Esophagus squamous epithelium (tissue), 5 donors: Measurements from ENCODE around the gene CISD3. TPM values are rescaled to one million over a fixed set of nuclear protein-coding genes. Genes with fewer than 3 reads are reported as not detected.

Experiments used
- DNase-seq: peaks from one replicate; lab custom pipeline; 2025; lab: John Stamatoyannopoulos, UW
- H3K27ac ChIP-seq, 4 donors: fragments of 200-600 bp; sonication (generic); one replicate each; pipeline ENCODE4 v1.5.1; 2016 to 2019; ENCODE audit warnings: mild to moderate bottlenecking in 1 of 4
- H3K27me3 ChIP-seq, 4 donors: fragments of 200-600 bp; sonication (generic); 1 replicate in 3 of 4; 2 replicates in 1 of 4; pipeline versions ENCODE4 v1.5.1 to v1.6.0; 2017 to 2021; ENCODE audit warnings: antibody characterized with exemption in 1 of 4
- H3K36me3 ChIP-seq, 3 donors: fragments of 200-600 bp; sonication (generic); one replicate each; pipeline ENCODE4 v1.5.1; 2016 to 2019
- H3K4me1 ChIP-seq, 3 donors: fragments of 200-600 bp; sonication (generic); one replicate each; pipeline ENCODE4 v1.5.1; 2017 to 2019
- H3K4me3 ChIP-seq, 4 donors: fragments of 200-600 bp; sonication (generic); 1 replicate in 3 of 4; 2 replicates in 1 of 4; pipeline ENCODE4 v1.5.1; 2016 to 2019; ENCODE audit warnings: mild to moderate bottlenecking in 2 of 4, moderate library complexity in 1 of 4
- H3K9me3 ChIP-seq, 3 donors: fragments of 200-600 bp; sonication (generic); one replicate each; pipeline ENCODE4 v1.5.1; 2016 to 2019
- CTCF ChIP-seq, 6 experiments: fragments of 450-650 bp in 4 of 6; fragments of 200-600 bp in 2 of 6; sonication (generic) in 2 of 6; IDR thresholded peaks; one replicate each; pipeline ENCODE4 v1.5.1; 2016 to 2019; ENCODE audit warnings: antibody characterized with exemption in 6 of 6, mild to moderate bottlenecking in 4 of 6, moderate library complexity in 4 of 6
- POLR2A ChIP-seq, 4 donors: fragments of 450-650 bp; IDR thresholded peaks; one replicate each; pipeline ENCODE4 v1.6.1; 2017; ENCODE audit warnings: antibody characterized with exemption in 4 of 4, mild to moderate bottlenecking in 4 of 4, moderate library complexity in 3 of 4
- WGBS, 2 donors: methylation state at CpG; one replicate each; pipeline ENCODE4 v1.1.5; 2018; 5-methylcytosine and 5-hydroxymethylcytosine counted together
- intact Hi-C: fragments of 100-400 bp; cut with DNase I; formaldehyde crosslinking; loops from one replicate; pipeline ENCODE4 v1.15.0; 2022
- total RNA-seq, 4 donors: library from RNA; depleted of rRNA; stranded (reverse); fragments of >200 nt; gene quantifications; one replicate each; pipeline ENCODE4 v1.1.0, GENCODE V29; 2016
- donor health status: DM: yes; HTN: yes; CAD: no.

The CISD3 gene
- total RNA-seq, 4 donors from 2014 or later = 4.9 to 8.3 (median 7.8) TPM

- Histone ChIP-seq H3K4me1 (peaks cover 36 to 86% (median 45%) of the 10 kb centered on the region in 3 donors), H3K27ac (peak overlapping the region; percentile 74 to 94 (median 88)), H3K36me3 (no peaks in the 10 kb centered on the region), H3K9me3 (no peaks in the 10 kb centered on the region), H3K27me3 (peaks cover 0 to 20% (median 0%) of the 10 kb centered on the region in 4 donors), H3K4me3 (peak overlapping the region; percentile 50 to 88 (median 86))
- 2 to 3% methylated on average over 17 to 35 of the region's 64 CpGs for WGBS, 2 donors
- no peak for DNase-seq
- intact Hi-C loops = no loop called here
- no peak for TF ChIP-seq POLR2A (IDR thresholded peaks at IDR 0.05)
- TF ChIP-seq CTCF (IDR thresholded peaks at IDR 0.05) = peak in 1 of 6 experiments; percentile 11
These were observed 17.5 kb downstream of the CISD3 start for GRCh38 chr17:38747463-38748148.

GRCh38 chr17:38748149-38748891 is 18.2 kb downstream of the CISD3 start, which contains the start of gene PCGF2:
Gene PCGF2, minus strand, starts transcription at chr17:38748336. Its CDS starts 7,934 bp downstream, at chr17:38740402.
- H3K4me3 ChIP-seq = peak within 1 kb of the TSS; percentile 50 to 88 (median 86)
- H3K27ac ChIP-seq = peak within 1 kb of the TSS; percentile 74 to 94 (median 88)
- TF ChIP-seq CTCF (IDR thresholded peaks at IDR 0.05) (no peak), POLR2A (IDR thresholded peaks at IDR 0.05) (peak in 2 of 4 donors; percentile 31 to 43)
- WGBS, 2 donors = 0% methylated on average over 16 of the region's 47 CpGs; no CpG with 5 or more reads in 1 of the 2 donors
- DNase-seq = no peak
- no peaks in the 10 kb centered on the region for H3K36me3 ChIP-seq
- peaks cover 40 to 83% (median 41%) of the 10 kb centered on the region in 3 donors for H3K4me1 ChIP-seq
- intact Hi-C loops = no loop called here
- H3K9me3 ChIP-seq = no peaks in the 10 kb centered on the region
- peaks cover 0 to 20% (median 0%) of the 10 kb centered on the region in 4 donors for H3K27me3 ChIP-seq

GRCh38 chr17:38748892-38749222 is 18.7 kb downstream of the CISD3 start:
- Histone ChIP-seq H3K4me3 (peak overlapping the region; percentile 50 to 88 (median 86)), H3K36me3 (peaks cover 0 to under 1% (median 0%) of the 10 kb centered on the region in 3 donors), H3K4me1 (peaks cover 44 to 83% (median 46%) of the 10 kb centered on the region in 3 donors), H3K27ac (peak overlapping the region; percentile 74 to 94 (median 88)), H3K9me3 (no peaks in the 10 kb centered on the region), H3K27me3 (peaks cover 0 to 20% (median 0%) of the 10 kb centered on the region in 4 donors)
- DNase-seq = no peak
- intact Hi-C loops = no loop called here
- WGBS, 2 donors = 0% methylated on average over 15 of the region's 32 CpGs; no CpG with 5 or more reads in 1 of the 2 donors
- TF ChIP-seq POLR2A (IDR thresholded peaks at IDR 0.05) (no peak), CTCF (IDR thresholded peaks at IDR 0.05) (no peak)

- WGBS, 2 donors = 0% methylated on average over 4 to 14 of the region's 79 CpGs
- intact Hi-C loops = no loop called here
- peaks cover 0 to 6% (median 0%) of the 10 kb centered on the region in 3 donors for H3K36me3 ChIP-seq
- no peaks in the 10 kb centered on the region for H3K9me3 ChIP-seq
- H3K4me1 ChIP-seq = peaks cover 48 to 86% (median 52%) of the 10 kb centered on the region in 3 donors
- peak overlapping the region; percentile 50 to 88 (median 86) for H3K4me3 ChIP-seq
- TF ChIP-seq POLR2A (IDR thresholded peaks at IDR 0.05) = peak in 2 of 4 donors; percentile 63 to 66
- TF ChIP-seq CTCF (IDR thresholded peaks at IDR 0.05) = no peak
- peak overlapping the region; percentile 74 to 94 (median 88) for H3K27ac ChIP-seq
- DNase-seq = no peak
- peaks cover 0 to 20% (median 0%) of the 10 kb centered on the region in 4 donors for H3K27me3 ChIP-seq
These were observed 19.3 kb downstream of the CISD3 start for GRCh38 chr17:38749223-38750043.
